Liver (tissue), 9 donors: ENCODE measurements around the gene KDM1B. TPM values are rescaled to one million over a fixed set of nuclear protein-coding genes. Genes with fewer than 3 reads are reported as not detected.

Source experiments
- DNase-seq: peaks from one replicate; pipeline ENCODE4 v3.0.0-alpha.2; 2017; ENCODE audit warnings: low spot score
- H3K27ac ChIP-seq, 2 donors: one replicate each; pipeline ENCODE4 v1.7.0; 2013; ENCODE audit warnings: inconsistent platforms in 2 of 2, low read length in 2 of 2, control low read depth in 1 of 2, low read depth in 1 of 2, mild to moderate bottlenecking in 1 of 2
- H3K27me3 ChIP-seq, 4 donors: one replicate each; pipeline versions ENCODE4 v1.6.1 to v1.7.0; 2013; ENCODE audit warnings: low read length in 3 of 4, inconsistent platforms in 1 of 4, mild to moderate bottlenecking in 1 of 4, moderate library complexity in 1 of 4; ENCODE audit not compliant: control insufficient read depth in 4 of 4, insufficient read depth in 4 of 4
- H3K36me3 ChIP-seq, 4 donors: one replicate each; pipeline versions ENCODE4 v1.6.1 to v1.7.0; 2013; ENCODE audit warnings: low read length in 3 of 4, mild to moderate bottlenecking in 3 of 4, low read depth in 1 of 4, moderate library complexity in 1 of 4; ENCODE audit not compliant: control insufficient read depth in 4 of 4, insufficient read depth in 3 of 4
- H3K4me1 ChIP-seq, 4 donors: one replicate each; pipeline versions ENCODE4 v1.6.1 to v1.7.0; 2013; ENCODE audit warnings: low read length in 3 of 4, mild to moderate bottlenecking in 3 of 4, moderate library complexity in 1 of 4; ENCODE audit not compliant: control insufficient read depth in 4 of 4, insufficient read depth in 4 of 4
- H3K4me3 ChIP-seq, 3 donors: one replicate each; pipeline versions ENCODE4 v1.6.1 to v1.7.0; 2013; ENCODE audit warnings: low read length in 3 of 3, control low read depth in 1 of 3, low read depth in 1 of 3, mild to moderate bottlenecking in 1 of 3
- H3K9ac ChIP-seq, 2 donors: one replicate each; pipeline ENCODE4 v1.7.0; 2013; ENCODE audit warnings: low read length in 2 of 2, mild to moderate bottlenecking in 2 of 2, moderate library complexity in 2 of 2, control low read depth in 1 of 2, low read depth in 1 of 2
- H3K9me3 ChIP-seq, 4 donors: one replicate each; pipeline versions ENCODE4 v1.6.1 to v1.7.0; 2013; ENCODE audit warnings: low read length in 3 of 4; ENCODE audit not compliant: control insufficient read depth in 4 of 4
- ATF3 ChIP-seq: IDR thresholded peaks from 2 replicates; pipeline ENCODE4 v1.6.1; 2016; ENCODE audit warnings: antibody characterized with exemption
- CTCF ChIP-seq: fragments of 150-350 bp; IDR thresholded peaks from 2 replicates; pipeline ENCODE4 v1.5.1; 2017; ENCODE audit warnings: improper control_type of control experiment, low read depth, low read length; ENCODE audit not compliant: missing input control
- EGR1 ChIP-seq, 2 donors: IDR thresholded peaks; 2 replicates each; pipeline ENCODE4 v1.6.1; 2016 to 2018; ENCODE audit warnings: antibody characterized with exemption in 2 of 2, low read depth in 2 of 2
- FOXA1 ChIP-seq: IDR thresholded peaks from 2 replicates; pipeline ENCODE4 v1.6.1; 2016; ENCODE audit warnings: antibody characterized with exemption
- GABPA ChIP-seq, 2 donors: IDR thresholded peaks in 1 of 2; conservative IDR thresholded peaks in 1 of 2; 2 replicates each; pipeline ENCODE4 v1.6.1; 2016; ENCODE audit warnings: antibody characterized with exemption in 2 of 2, mild to moderate bottlenecking in 1 of 2, moderate library complexity in 1 of 2
- HNF4A ChIP-seq, 2 donors: conservative IDR thresholded peaks; 2 replicates each; pipeline ENCODE4 v1.6.1; 2016; ENCODE audit warnings: antibody characterized with exemption in 2 of 2, mild to moderate bottlenecking in 2 of 2
- HNF4G ChIP-seq: IDR thresholded peaks from 2 replicates; pipeline ENCODE4 v1.6.1; 2016; ENCODE audit warnings: antibody characterized with exemption
- JUND ChIP-seq, 2 donors: IDR thresholded peaks; 2 replicates each; pipeline ENCODE4 v1.6.1; 2016; ENCODE audit warnings: antibody characterized with exemption in 2 of 2
- MAX ChIP-seq: IDR thresholded peaks from 2 replicates; pipeline ENCODE4 v1.6.1; 2016; ENCODE audit warnings: antibody characterized with exemption
- NR2F2 ChIP-seq: IDR thresholded peaks from 2 replicates; pipeline ENCODE4 v1.6.1; 2016; ENCODE audit warnings: antibody characterized with exemption
- RAD21 ChIP-seq, 2 donors: IDR thresholded peaks; 2 replicates each; pipeline ENCODE4 v1.6.1; 2016; ENCODE audit warnings: antibody characterized with exemption in 2 of 2, mild to moderate bottlenecking in 2 of 2
- REST ChIP-seq: IDR thresholded peaks from 2 replicates; pipeline ENCODE4 v1.6.1; 2016; ENCODE audit warnings: antibody characterized with exemption, mild to moderate bottlenecking
- RXRA ChIP-seq, 2 donors: IDR thresholded peaks; 2 replicates each; pipeline ENCODE4 v1.6.1; 2017 to 2018; ENCODE audit warnings: antibody characterized with exemption in 2 of 2, mild to moderate bottlenecking in 1 of 2
- SP1 ChIP-seq: IDR thresholded peaks from 2 replicates; pipeline ENCODE4 v1.6.1; 2018; ENCODE audit warnings: antibody characterized with exemption, mild to moderate bottlenecking
- TAF1 ChIP-seq: conservative IDR thresholded peaks from 2 replicates; pipeline ENCODE4 v1.6.1; 2016; ENCODE audit warnings: antibody characterized with exemption, mild to moderate bottlenecking
- YY1 ChIP-seq: IDR thresholded peaks from 2 replicates; pipeline ENCODE4 v1.6.1; 2016; ENCODE audit warnings: antibody characterized with exemption, mild to moderate bottlenecking
- ZBTB33 ChIP-seq: IDR thresholded peaks from 2 replicates; pipeline ENCODE4 v1.6.1; 2016; ENCODE audit warnings: antibody characterized with exemption
- WGBS: extraction: QIAGEN DNeasy Blood & Tissue Kit; methylation state at CpG from one replicate; pipeline ENCODE4 v1.1.7; 2013; 5-methylcytosine and 5-hydroxymethylcytosine counted together
- polyA plus RNA-seq, 2 donors: library from polyadenylated mRNA; stranded (reverse) in 1 of 2; unstranded in 1 of 2; fragments of 200-250 nt in 1 of 2; fragments of >200 nt in 1 of 2; fragmentation: Nextera tagmentation in 1 of 2; extraction: Ambion mirVana in 1 of 2; gene quantifications; one replicate each; pipeline versions ENCODE4 v1.2.1 to v1.2.3, GENCODE V29; 2013 to 2015
- total RNA-seq, 2 donors: library from RNA; depleted of rRNA; stranded (reverse); fragments of >200 nt; gene quantifications; one replicate each; pipeline ENCODE4 v1.2.3, GENCODE V29; 2014
- donor health status: healthy.
- donor health status: healthy.
- donor health status: healthy.
- donor health status: healthy.
- donor health status: healthy.

KDM1B gene
- total and polyA plus RNA-seq, 4 donors: 1.6 to 10.2 (median 6.7) TPM

GRCh38 chr6:18249271-18249670 lies 94.0 kb downstream of the KDM1B start:
- H3K9ac ChIP-seq: no peak overlapping the region
- no peaks in the 10 kb centered on the region for H3K4me1 ChIP-seq
- H3K36me3 ChIP-seq: peaks cover 0 to 29% (median 11%) of the 10 kb centered on the region in 4 donors
- WGBS: 92% methylated on average over 4 of the region's 4 CpGs
- TF ChIP-seq HNF4A (conservative IDR thresholded peaks at IDR 0.05): no peak
- no peak for TF ChIP-seq MAX
- TF ChIP-seq JUND (IDR thresholded peaks at IDR 0.05): no peak
- no peak for TF ChIP-seq REST
- no peak for TF ChIP-seq NR2F2
- TF ChIP-seq FOXA1: no peak
- TF ChIP-seq RAD21 (IDR thresholded peaks at IDR 0.05): no peak
- no peak for TF ChIP-seq RXRA (IDR thresholded peaks at IDR 0.05)
- TF ChIP-seq SP1: no peak
- TF ChIP-seq ZBTB33: no peak
- TF ChIP-seq HNF4G: no peak
- no peak for TF ChIP-seq ATF3
- H3K4me3 ChIP-seq: no peak overlapping the region
- no peak overlapping the region for H3K27ac ChIP-seq
- H3K9me3 ChIP-seq: no peaks in the 10 kb centered on the region
- no peaks in the 10 kb centered on the region for H3K27me3 ChIP-seq
- DNase-seq: no peak

- WGBS: 94% methylated on average over 5 of the region's 5 CpGs
- Histone ChIP-seq H3K4me1 (no peaks in the 10 kb centered on the region), H3K27ac (no peak overlapping the region), H3K4me3 (no peak overlapping the region), H3K36me3 (peaks cover 3 to 28% (median 14%) of the 10 kb centered on the region in 4 donors), H3K9me3 (no peaks in the 10 kb centered on the region), H3K9ac (no peak overlapping the region), H3K27me3 (no peaks in the 10 kb centered on the region)
- DNase-seq: no peak
- TF ChIP-seq HNF4G (no peak), EGR1 (IDR thresholded peaks at IDR 0.05; ENCODE audit: low read depth in 2 of 2) (no peak), SP1 (no peak), REST (no peak), NR2F2 (no peak), CTCF (no peak), TAF1 (no peak), HNF4A (conservative IDR thresholded peaks at IDR 0.05) (no peak), GABPA (IDR thresholded peaks at IDR 0.05 in 1 of 2, conservative IDR thresholded peaks at IDR 0.05 in 1 of 2) (no peak), RXRA (IDR thresholded peaks at IDR 0.05) (no peak), FOXA1 (no peak), ZBTB33 (no peak), MAX (no peak), JUND (IDR thresholded peaks at IDR 0.05) (no peak), ATF3 (no peak), YY1 (no peak)
These were observed 98.4 kb downstream of the KDM1B start for GRCh38 chr6:18253635-18254034.
